H9 (cell line): ENCODE data around the gene IL16. TPM values are rescaled to one million over a fixed set of nuclear protein-coding genes. Genes with fewer than 3 reads are reported as not detected.

Experiments
- DNase-seq: peaks from one replicate; pipeline ENCODE4 v3.0.0-alpha.2; 2017
- H2AFZ ChIP-seq: one replicate; pipeline ENCODE4 v1.6.1; 2013; ENCODE audit warnings: mild to moderate bottlenecking, low read length, control low read depth, moderate library complexity
- H2AK5ac ChIP-seq: 2 replicates; pipeline ENCODE4 v1.6.1; 2013; ENCODE audit warnings: low read length, control low read depth, mixed read lengths; ENCODE audit not compliant: insufficient read length
- H2BK120ac ChIP-seq: one replicate; pipeline ENCODE4 v1.6.1; 2013; ENCODE audit warnings: low read depth, mild to moderate bottlenecking, low read length, control low read depth, inconsistent platforms; ENCODE audit not compliant: poor library complexity, severe bottlenecking
- H2BK12ac ChIP-seq: 2 replicates; pipeline ENCODE4 v1.6.1; 2013; ENCODE audit warnings: low read length, control low read depth, mixed read lengths, low read depth; ENCODE audit not compliant: insufficient read length
- H2BK15ac ChIP-seq: 2 replicates; pipeline ENCODE4 v1.6.1; 2013; ENCODE audit warnings: low read depth, low read length, control low read depth
- H2BK20ac ChIP-seq: one replicate; pipeline ENCODE4 v1.6.1; 2013; ENCODE audit warnings: low read depth, mild to moderate bottlenecking, low read length, control low read depth, inconsistent platforms; ENCODE audit not compliant: poor library complexity, severe bottlenecking
- H2BK5ac ChIP-seq: 2 replicates; pipeline ENCODE4 v1.6.1; 2013; ENCODE audit warnings: low read length, control low read depth, mixed read lengths; ENCODE audit not compliant: insufficient read length
- H3K14ac ChIP-seq: 2 replicates; pipeline ENCODE4 v1.6.1; 2013; ENCODE audit warnings: low read length, control low read depth; ENCODE audit not compliant: insufficient read depth
- H3K18ac ChIP-seq: 2 replicates; pipeline ENCODE4 v1.6.1; 2013; ENCODE audit warnings: low read depth, mild to moderate bottlenecking, mixed read lengths, low read length, control low read depth; ENCODE audit not compliant: insufficient read length
- H3K23ac ChIP-seq: 2 replicates; pipeline ENCODE4 v1.6.1; 2013; ENCODE audit warnings: low read length, control low read depth, mixed read lengths, low read depth; ENCODE audit not compliant: insufficient read length
- H3K23me2 ChIP-seq: 2 replicates; pipeline ENCODE4 v1.6.1; 2013; ENCODE audit warnings: low read depth, mild to moderate bottlenecking, mixed read lengths, low read length, control low read depth; ENCODE audit not compliant: insufficient read length, poor library complexity, severe bottlenecking
- H3K27ac ChIP-seq: 2 replicates; pipeline ENCODE4 v1.5.1; 2013; ENCODE audit warnings: low read length, control low read depth, mixed read lengths, low read depth; ENCODE audit not compliant: insufficient read length
- H3K27me3 ChIP-seq: 2 replicates; pipeline ENCODE4 v1.6.1; 2013; ENCODE audit warnings: low read length, control low read depth, inconsistent platforms; ENCODE audit not compliant: insufficient read depth
- H3K4ac ChIP-seq: 2 replicates; pipeline ENCODE4 v1.6.1; 2013; ENCODE audit warnings: low read depth, mild to moderate bottlenecking, control low read depth, inconsistent platforms, low read length, moderate library complexity
- H3K4me1 ChIP-seq: 2 replicates; pipeline ENCODE4 v1.6.1; 2013; ENCODE audit warnings: low read length, control low read depth, inconsistent platforms; ENCODE audit not compliant: insufficient read depth
- H3K4me2 ChIP-seq: 2 replicates; pipeline ENCODE4 v1.6.1; 2013; ENCODE audit warnings: low read length, control low read depth, mixed read lengths; ENCODE audit not compliant: insufficient read length, insufficient read depth
- H3K56ac ChIP-seq: 2 replicates; pipeline ENCODE4 v1.6.1; 2013; ENCODE audit warnings: low read depth, mild to moderate bottlenecking, mixed read lengths, low read length, control low read depth; ENCODE audit not compliant: insufficient read length
- H3K79me1 ChIP-seq: 2 replicates; pipeline ENCODE4 v1.6.1; 2013; ENCODE audit warnings: low read depth, mild to moderate bottlenecking, moderate library complexity, low read length, control low read depth, inconsistent platforms; ENCODE audit not compliant: insufficient read depth, poor library complexity, severe bottlenecking
- H3K79me2 ChIP-seq: 2 replicates; pipeline ENCODE4 v1.6.1; 2013; ENCODE audit warnings: low read length, control low read depth, inconsistent platforms; ENCODE audit not compliant: insufficient read depth
- H3K9ac ChIP-seq: 2 replicates; pipeline ENCODE4 v1.6.1; 2013; ENCODE audit warnings: low read length, control low read depth, mixed read lengths; ENCODE audit not compliant: insufficient read length; ENCODE audit errors: extremely low read depth
- H3K9me3 ChIP-seq: one replicate; pipeline ENCODE4 v1.6.1; 2013; ENCODE audit warnings: low read depth, low read length, inconsistent platforms; ENCODE audit not compliant: control insufficient read depth
- H3T11ph ChIP-seq: one replicate; pipeline ENCODE4 v1.6.1; 2013; ENCODE audit warnings: mild to moderate bottlenecking, low read length, control low read depth, inconsistent platforms
- H4K20me1 ChIP-seq: one replicate; pipeline ENCODE4 v1.6.1; 2013; ENCODE audit not compliant: control insufficient read depth, insufficient read length, insufficient read depth
- H4K5ac ChIP-seq: 2 replicates; pipeline ENCODE4 v1.6.1; 2013; ENCODE audit warnings: low read depth, mild to moderate bottlenecking, mixed read lengths, low read length, control low read depth; ENCODE audit not compliant: insufficient read length
- H4K8ac ChIP-seq: replicated peaks from 2 replicates; pipeline ENCODE4 v1.6.1; 2013; ENCODE audit warnings: low read length, control low read depth, mixed read lengths, low read depth; ENCODE audit not compliant: insufficient read length
- H4K91ac ChIP-seq: 2 replicates; pipeline ENCODE4 v1.6.1; 2013; ENCODE audit warnings: low read depth, mild to moderate bottlenecking, moderate library complexity, mixed read lengths, low read length, control low read depth; ENCODE audit not compliant: insufficient read length
- H3K27ac Mint-ChIP-seq, 3 experiments: 2 replicates in 2 of 3; 3 replicates in 1 of 3; pipeline ENCODE4 v1.8.0; 2020 to 2021; ENCODE audit warnings: mixed read lengths in 3 of 3, mild to moderate bottlenecking in 1 of 3, moderate library complexity in 1 of 3
- H3K27me3 Mint-ChIP-seq: 2 replicates; pipeline ENCODE4 v1.8.0; 2021; ENCODE audit warnings: low read depth, mild to moderate bottlenecking, moderate library complexity, mixed read lengths
- H3K36me3 Mint-ChIP-seq, 3 experiments: 2 replicates in 2 of 3; 3 replicates in 1 of 3; pipeline ENCODE4 v1.8.0; 2020 to 2021; ENCODE audit warnings: low read depth in 3 of 3, mixed read lengths in 3 of 3; ENCODE audit not compliant: insufficient read depth in 1 of 3
- H3K4me1 Mint-ChIP-seq, 2 experiments: 2 replicates each; pipeline ENCODE4 v1.8.0; 2020; ENCODE audit warnings: mixed read lengths in 2 of 2
- H3K4me3 Mint-ChIP-seq, 2 experiments: 2 replicates in 1 of 2; 3 replicates in 1 of 2; pipeline ENCODE4 v1.8.0; 2020 to 2021; ENCODE audit warnings: mild to moderate bottlenecking in 2 of 2, mixed read lengths in 2 of 2, moderate library complexity in 1 of 2
- H3K9me3 Mint-ChIP-seq, 2 experiments: 2 replicates in 1 of 2; 3 replicates in 1 of 2; pipeline ENCODE4 v1.8.0; 2020; ENCODE audit warnings: mild to moderate bottlenecking in 2 of 2, mixed read lengths in 2 of 2, moderate library complexity in 1 of 2
- whole genome bisulfite sequencing: extraction: QIAGEN DNeasy Blood & Tissue Kit; methylation state at CpG from one replicate; pipeline ENCODE4 v1.1.7; 2013; ENCODE audit warnings: missing lambda C conversion rate, low lambda C conversion rate, mixed read lengths; ENCODE audit not compliant: insufficient read length; ENCODE audit errors: extremely low coverage; 5-methylcytosine and 5-hydroxymethylcytosine counted together
- total RNA-seq: library from RNA; stranded (reverse); gene quantifications from 2 replicates; pipeline ENCODE4 v1.2.1, GENCODE V29; 2021
- TF ChIP-seq, protein P1 (sequence below): fragments of 200-600 bp; sonication (generic); conservative IDR thresholded peaks from 3 replicates; pipeline ENCODE4 v1.8.0; 2021; ENCODE audit warnings: antibody characterized with exemption, mild to moderate bottlenecking

IL16 gene
- total RNA-seq, 1 experiment from 2014 or later, result 0.28 TPM

DNA sequence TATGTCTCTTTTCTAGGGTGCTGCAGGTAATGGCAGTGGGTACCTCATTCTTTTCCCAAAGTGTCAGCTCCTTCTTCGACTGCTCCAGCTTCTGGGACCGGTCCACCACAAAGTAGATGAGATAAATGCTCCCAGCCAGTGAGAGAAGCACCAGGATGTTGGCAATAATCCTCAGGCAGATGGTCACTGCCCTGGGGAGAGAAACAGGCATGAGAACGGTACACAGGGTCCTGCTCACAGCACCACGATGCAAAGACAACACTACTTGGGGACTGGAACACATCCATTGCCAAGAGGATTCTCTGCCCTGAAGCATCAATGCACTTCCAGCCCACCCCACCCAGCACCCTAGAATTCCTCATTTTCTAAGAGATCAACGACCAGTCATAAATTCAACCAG, 155.0 kb downstream of the IL16 start:
- H3K27ac ChIP-seq, result no peak overlapping the region
- H2BK20ac ChIP-seq, result no peak overlapping the region
- H2AFZ ChIP-seq, result no peak overlapping the region
- H3K4me2 ChIP-seq, result no peak overlapping the region
- H3T11ph ChIP-seq, result no peak overlapping the region
- no peaks in the 10 kb centered on the region for H3K36me3 Mint-ChIP-seq
- no peaks in the 10 kb centered on the region for H3K27me3 ChIP-seq
- H2BK5ac ChIP-seq, result no peak overlapping the region
- H2BK12ac ChIP-seq, result no peak overlapping the region
- no peak overlapping the region for H3K27ac Mint-ChIP-seq
- no peak overlapping the region for H4K91ac ChIP-seq
- H3K79me2 ChIP-seq, result no peaks in the 10 kb centered on the region
- no peak overlapping the region for H3K23ac ChIP-seq
- H3K4me3 Mint-ChIP-seq, result no peak overlapping the region
- no peaks in the 10 kb centered on the region for H3K23me2 ChIP-seq
- no CpG with 5 or more reads among the region's 5 CpGs for WGBS
- no peak overlapping the region for H3K14ac ChIP-seq
- TF ChIP-seq, protein P1, sequence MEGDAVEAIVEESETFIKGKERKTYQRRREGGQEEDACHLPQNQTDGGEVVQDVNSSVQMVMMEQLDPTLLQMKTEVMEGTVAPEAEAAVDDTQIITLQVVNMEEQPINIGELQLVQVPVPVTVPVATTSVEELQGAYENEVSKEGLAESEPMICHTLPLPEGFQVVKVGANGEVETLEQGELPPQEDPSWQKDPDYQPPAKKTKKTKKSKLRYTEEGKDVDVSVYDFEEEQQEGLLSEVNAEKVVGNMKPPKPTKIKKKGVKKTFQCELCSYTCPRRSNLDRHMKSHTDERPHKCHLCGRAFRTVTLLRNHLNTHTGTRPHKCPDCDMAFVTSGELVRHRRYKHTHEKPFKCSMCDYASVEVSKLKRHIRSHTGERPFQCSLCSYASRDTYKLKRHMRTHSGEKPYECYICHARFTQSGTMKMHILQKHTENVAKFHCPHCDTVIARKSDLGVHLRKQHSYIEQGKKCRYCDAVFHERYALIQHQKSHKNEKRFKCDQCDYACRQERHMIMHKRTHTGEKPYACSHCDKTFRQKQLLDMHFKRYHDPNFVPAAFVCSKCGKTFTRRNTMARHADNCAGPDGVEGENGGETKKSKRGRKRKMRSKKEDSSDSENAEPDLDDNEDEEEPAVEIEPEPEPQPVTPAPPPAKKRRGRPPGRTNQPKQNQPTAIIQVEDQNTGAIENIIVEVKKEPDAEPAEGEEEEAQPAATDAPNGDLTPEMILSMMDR, result no peak
- peaks cover 0 to 4% of the 10 kb centered on the region in 2 experiments; a peak in 1 of 5 replicates for H3K9me3 Mint-ChIP-seq
- H3K79me1 ChIP-seq, result no peaks in the 10 kb centered on the region
- H3K9me3 ChIP-seq, result no peaks in the 10 kb centered on the region
- no peak overlapping the region for H3K9ac ChIP-seq
- H4K5ac ChIP-seq, result no peak overlapping the region
- no peaks in the 10 kb centered on the region for H4K20me1 ChIP-seq
- H4K8ac ChIP-seq, result no peak overlapping the region
- no peak overlapping the region for H2BK120ac ChIP-seq
- no peak overlapping the region for H2BK15ac ChIP-seq
- H3K18ac ChIP-seq, result no peak overlapping the region
- H3K27me3 Mint-ChIP-seq, result no peaks in the 10 kb centered on the region; the same call in 1 of the 2 replicates
- no peak overlapping the region for H3K4ac ChIP-seq
- H2AK5ac ChIP-seq, result no peak overlapping the region
- H3K4me1 Mint-ChIP-seq, result peaks cover 8 to 14% of the 10 kb centered on the region in 2 experiments
- H3K4me1 ChIP-seq, result no peaks in the 10 kb centered on the region
- DNase-seq, result no peak
- H3K56ac ChIP-seq, result no peak overlapping the region
